HPDE6-E6E7 (cell line): ENCODE measurements around the gene OR1Q1.
"Not testable (repeated sequence)": the region's sequence is repeated elsewhere in the genome, so short reads cannot be mapped to it uniquely, and the experiment has no call there.

Source experiments
- DNase-seq: peaks from one replicate; pipeline ENCODE4 v3.0.0; 2011; ENCODE audit warnings: missing footprints; ENCODE audit errors: extremely low spot score

The OR1Q1 gene

GRCh38 chr9:122614362-122614761 lies at the start of gene OR1Q1:
Gene OR1Q1, plus strand, starts transcription at chr9:122614738. Its CDS starts 0 bp downstream, at chr9:122614738.
- DNase-seq, result no peak

- DNase-seq, result no peak
Measured at GRCh38 chr9:122567901-122568300, 46.6 kb upstream of the OR1Q1 start.

- DNase-seq, result no peak
Measured at GRCh38 chr9:122572456-122572855, 42.1 kb upstream of the OR1Q1 start.

GRCh38 chr9:122579874-122580273 lies 34.7 kb upstream of the OR1Q1 start:
- no peak for DNase-seq

GRCh38 chr9:122580360-122580759 lies 34.2 kb upstream of the OR1Q1 start:
- DNase-seq, result no peak

GRCh38 chr9:122583284-122583683 lies 31.3 kb upstream of the OR1Q1 start, which contains the start of gene OR1L8:
Gene OR1L8, minus strand, starts transcription at chr9:122583384. Its CDS starts 14,907 bp downstream, at chr9:122568477.
- DNase-seq, result not testable (repeated sequence)

- DNase-seq, result no peak
Measured at GRCh38 chr9:122605691-122606090, 8.8 kb upstream of the OR1Q1 start.

- DNase-seq, result no peak
Measured at GRCh38 chr9:122606587-122606986, 8.0 kb upstream of the OR1Q1 start.

- DNase-seq, result no peak
Measured at GRCh38 chr9:122609804-122610203, 4.7 kb upstream of the OR1Q1 start.

- no peak for DNase-seq
Measured at GRCh38 chr9:122619996-122620395, 5.5 kb downstream of the OR1Q1 start.

- no peak for DNase-seq
Measured at GRCh38 chr9:122642226-122642625, 27.7 kb downstream of the OR1Q1 start.

GRCh38 chr9:122656378-122656777 lies 41.8 kb downstream of the OR1Q1 start:
- no peak for DNase-seq

GRCh38 chr9:122657527-122657926 lies 43.0 kb downstream of the OR1Q1 start, which contains the start of gene OR1B1:
Gene OR1B1, minus strand, starts transcription at chr9:122657627.
- DNase-seq, result no peak

- DNase-seq, result no peak
Measured at GRCh38 chr9:122661416-122661815, 46.9 kb downstream of the OR1Q1 start, which contains the start of gene OR1L1. Gene OR1L1, plus strand, starts transcription at chr9:122661716. Its CDS starts 0 bp downstream, at chr9:122661716.
